GM19324 (cell line): Measurements from ENCODE around the gene TMA7.
"Not testable (repeated sequence)": the region's sequence is repeated elsewhere in the genome, so short reads cannot be mapped to it uniquely, and the experiment has no call there.

Source experiments
- ATAC-seq: cut with Tn5 transposase; IDR thresholded peaks from one replicate; pipeline ENCODE4 v1.9.1; 2021; ENCODE audit warnings: mild to moderate bottlenecking, moderate library complexity; ENCODE audit not compliant: unreplicated experiment, low FRiP score

Gene TMA7

GRCh38 chr3:48439820-48440589 lies at the start of gene TMA7, which contains the start of gene CCDC51:
TMA7 (plus strand) TSS chr3:48440257; CDS start chr3:48440297, 40 bp downstream.
CCDC51 (minus strand) TSS chr3:48440119; CDS start chr3:48435128, 4,991 bp downstream.
- ATAC-seq: peak; percentile 98

GRCh38 chr3:48394391-48394790 lies 45.7 kb upstream of the TMA7 start:
- no peak for ATAC-seq

- no peak for ATAC-seq
Observed at GRCh38 chr3:48395714-48396113, 44.3 kb upstream of the TMA7 start.

- no peak for ATAC-seq
Observed at GRCh38 chr3:48397767-48398681, 42.0 kb upstream of the TMA7 start.

GRCh38 chr3:48398701-48399386 lies 41.2 kb upstream of the TMA7 start:
- ATAC-seq: no peak

- no peak for ATAC-seq
Observed at GRCh38 chr3:48399387-48400172, 40.5 kb upstream of the TMA7 start.

- ATAC-seq: no peak
Observed at GRCh38 chr3:48400824-48401433, 39.1 kb upstream of the TMA7 start.

GRCh38 chr3:48401434-48401901 lies 38.6 kb upstream of the TMA7 start:
- not testable (repeated sequence) for ATAC-seq

GRCh38 chr3:48402281-48402732 lies 37.8 kb upstream of the TMA7 start:
- ATAC-seq: no peak

- no peak for ATAC-seq
Observed at GRCh38 chr3:48402907-48403306, 37.1 kb upstream of the TMA7 start.

- ATAC-seq: no peak
Observed at GRCh38 chr3:48403533-48404439, 36.3 kb upstream of the TMA7 start.

GRCh38 chr3:48404440-48405342 lies 35.4 kb upstream of the TMA7 start:
- no peak for ATAC-seq

GRCh38 chr3:48405343-48405881 lies 34.6 kb upstream of the TMA7 start:
- no peak for ATAC-seq

- ATAC-seq: no peak
Observed at GRCh38 chr3:48405971-48406370, 34.1 kb upstream of the TMA7 start.

- no peak for ATAC-seq
Observed at GRCh38 chr3:48406443-48407431, 33.3 kb upstream of the TMA7 start.

- ATAC-seq: no peak
Observed at GRCh38 chr3:48407542-48408099, 32.4 kb upstream of the TMA7 start.
